HepG2 (cell line): ENCODE results near the gene MYO6. TPM values are rescaled to one million over a fixed set of nuclear protein-coding genes. Genes with fewer than 3 reads are reported as not detected.

Experiments
- ATAC-seq: fragments of 200-7000 bp; cut with Tn5 transposase; 3 replicates; pipeline ENCODE4 v1.9.1; 2020; ENCODE audit warnings: mild to moderate bottlenecking, moderate library complexity
- BruUV-seq: library from RNA; stranded (reverse); fragments of 400-500 nt; replicated peaks from 2 replicates; lab custom pipeline; 2021; lab: Mats Ljungman, UMichigan
- CTCF ChIA-PET: fragments of 300-600 bp; formaldehyde crosslinking; extraction: SDS; loops from one replicate; lab custom pipeline; 2021; ENCODE audit warnings: low total read pairs, inconsistent platforms, low intra/inter-chr PET ratio; lab: Yijun Ruan, JAX
- POLR2A ChIA-PET: fragments of 350-600 bp; sonication (Branson Sonifier 250); formaldehyde crosslinking; loops from one replicate; lab custom pipeline; 2020; ENCODE audit warnings: antibody characterized with exemption, inconsistent platforms; lab: Yijun Ruan, JAX
- DNase-seq: peaks from one replicate; pipeline ENCODE4 v3.0.0-alpha.2; 2015; ENCODE audit warnings: low spot score
- FAIRE-seq: peaks from 3 replicates; lab custom pipeline; 2011; peaks lifted over from hg19 to GRCh38; lab: Jason Lieb, UNC
- H2AFZ ChIP-seq: one replicate; pipeline ENCODE4 v1.6.1; 2011; ENCODE audit warnings: low read length, inconsistent platforms
- H3K27ac ChIP-seq: fragments of 300-600 bp; 3 replicates; pipeline ENCODE4 v1.8.0; 2011; ENCODE audit warnings: mixed run types, mild to moderate bottlenecking, mixed read lengths, low read length, inconsistent platforms; ENCODE audit not compliant: insufficient read depth; ENCODE audit errors: extremely low read length
- H3K27me3 ChIP-seq, 2 experiments: fragments of 200-600 bp in 1 of 2; 2 replicates in 1 of 2; 3 replicates in 1 of 2; pipeline versions ENCODE4 v1.6.0 to v1.8.0; 2011; ENCODE audit warnings: low read length in 2 of 2, mild to moderate bottlenecking in 2 of 2, moderate library complexity in 2 of 2, inconsistent platforms in 1 of 2; ENCODE audit not compliant: insufficient read depth in 2 of 2, control insufficient read depth in 1 of 2
- H3K36me3 ChIP-seq, 2 experiments: fragments of 200-600 bp in 1 of 2; replicated peaks in 1 of 2; 2 replicates in 1 of 2; 3 replicates in 1 of 2; pipeline versions ENCODE4 v1.5.1 to v1.8.0; 2011; ENCODE audit warnings: low read length in 2 of 2, inconsistent platforms in 1 of 2; ENCODE audit not compliant: insufficient read depth in 2 of 2, control insufficient read depth in 1 of 2
- H3K4me1 ChIP-seq: 2 replicates; pipeline ENCODE4 v1.5.1; 2012; ENCODE audit warnings: low read length, inconsistent platforms; ENCODE audit not compliant: insufficient read depth
- H3K4me2 ChIP-seq: 2 replicates; pipeline ENCODE4 v1.6.0; 2011; ENCODE audit warnings: low read depth, low read length, inconsistent platforms
- H3K4me3 ChIP-seq, 3 experiments: fragments of 200-600 bp in 1 of 3; sonication (generic), shearing (Covaris generic) in 1 of 3; replicated peaks in 1 of 3; 2 replicates each; pipeline ENCODE4 v1.5.1; 2011 to 2016; ENCODE audit warnings: low read length in 3 of 3, inconsistent platforms in 2 of 3, low read depth in 2 of 3, mild to moderate bottlenecking in 2 of 3, control low read depth in 1 of 3, mixed read lengths in 1 of 3; ENCODE audit not compliant: insufficient read depth in 1 of 3
- H3K79me2 ChIP-seq: one replicate; pipeline ENCODE4 v1.6.1; 2011; ENCODE audit warnings: low read length, inconsistent platforms; ENCODE audit not compliant: insufficient read depth
- H3K9ac ChIP-seq: 2 replicates; pipeline ENCODE4 v1.6.0; 2011; ENCODE audit warnings: mild to moderate bottlenecking, low read depth, low read length, inconsistent platforms; ENCODE audit not compliant: insufficient read depth
- H3K9me3 ChIP-seq: 2 replicates; pipeline ENCODE4 v1.5.1; 2012; ENCODE audit warnings: mild to moderate bottlenecking, low read length
- H4K20me1 ChIP-seq: 2 replicates; pipeline ENCODE4 v1.6.0; 2011; ENCODE audit warnings: inconsistent platforms, mild to moderate bottlenecking, low read length, moderate library complexity; ENCODE audit not compliant: insufficient read depth
- KIAA2018 ChIP-seq: sonication (generic); formaldehyde crosslinking; IDR thresholded peaks from 2 replicates; pipeline ENCODE4 v1.5.0; 2020; ENCODE audit warnings: mild to moderate bottlenecking, missing genetic modification reagents, borderline replicate concordance
- SOX13 ChIP-seq, 3 experiments: fragments of 450-650 bp in 1 of 3; sonication (generic) in 1 of 3; formaldehyde crosslinking in 1 of 3; IDR thresholded peaks in 2 of 3; conservative IDR thresholded peaks in 1 of 3; 2 replicates each; pipeline versions ENCODE4 v1.5.0 to v1.6.1; 2016 to 2020; ENCODE audit warnings: antibody characterized with exemption in 1 of 3, mild to moderate bottlenecking in 1 of 3, missing compliant biosample characterization in 1 of 3, missing genetic modification reagents in 1 of 3, moderate library complexity in 1 of 3
- WGBS: methylation state at CpG from one replicate; pipeline ENCODE4 v1.1.6; 2017; ENCODE audit warnings: low lambda C conversion rate; 5-methylcytosine and 5-hydroxymethylcytosine counted together
- in situ Hi-C: cut with HindIII; loops from 2 replicates; pipeline ENCODE4 v1.10.0; 2017; ENCODE audit warnings: low pct_unique_long_range_greater_than_20kb; ENCODE audit not compliant: extremely low pct_ligation_motif_present
- intact Hi-C: fragments of 100-400 bp; cut with micrococcal nuclease; formaldehyde crosslinking; loops from one replicate; pipeline ENCODE4 v1.10.0; 2022; ENCODE audit not compliant: unreplicated experiment
- polyA plus RNA-seq, 8 experiments: library from polyadenylated mRNA; depleted of rRNA in 3 of 8; stranded (reverse) in 7 of 8; unstranded in 1 of 8; fragments of >200 nt; fragmentation: Illumina TruSeq in 4 of 8; extraction: Trizol in 4 of 8; gene quantifications; 2 replicates each; pipeline versions ENCODE4 v1.2.1 to v1.2.3, GENCODE V29; 2011 to 2016; ENCODE audit warnings: low read depth in 4 of 8, missing spikeins in 1 of 8, mixed read lengths in 1 of 8; ENCODE audit not compliant: insufficient read depth in 1 of 8
- total RNA-seq, 5 experiments: library from RNA; depleted of rRNA; stranded (reverse); fragments of >200 nt; fragmentation: Illumina TruSeq; extraction: Trizol; gene quantifications; 2 replicates each; pipeline ENCODE4 v1.2.3, GENCODE V29; 2016; ENCODE audit warnings: low read depth in 1 of 5

The MYO6 gene
- total and polyA plus RNA-seq, 2 of the 13 experiments (the other 11 are each of a cell fraction or from before 2014, with no cell fraction given): 5.4 to 7.5 TPM

DNA sequence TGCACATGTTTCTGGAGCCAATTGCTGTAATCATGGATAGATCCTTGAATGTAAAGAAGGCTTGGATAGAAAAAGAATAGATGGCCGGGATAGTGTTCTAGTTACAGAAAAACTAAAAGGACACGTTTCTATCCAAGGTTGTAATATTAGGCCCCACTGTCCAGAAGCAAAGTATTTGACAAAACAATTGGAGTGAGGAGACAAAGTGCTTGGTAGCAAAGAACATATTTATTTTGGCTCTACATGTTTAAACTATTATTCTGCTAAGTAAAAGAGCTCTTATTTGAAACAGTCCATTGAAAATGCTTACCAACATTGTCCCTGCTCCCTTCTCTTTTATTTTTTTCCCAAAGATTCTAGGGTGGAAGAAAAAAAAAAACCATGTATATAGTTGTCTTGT lies 94.4 kb downstream of the MYO6 start:
- no peak overlapping the region for H3K27ac ChIP-seq
- 48% methylated on average over 2 of the region's 2 CpGs for whole genome bisulfite sequencing
- H4K20me1 ChIP-seq: no peaks in the 10 kb centered on the region
- H3K36me3 ChIP-seq: peaks cover 0 to 1% of the 10 kb centered on the region in 2 experiments; a peak in 1 of 5 replicates
- POLR2A ChIA-PET: no interaction called here
- no peaks in the 10 kb centered on the region; a peak in 1 of 5 replicates for H3K27me3 ChIP-seq
- CTCF ChIA-PET: no interaction called here
- no peak overlapping the region for H3K9ac ChIP-seq
- H2AFZ ChIP-seq: no peak overlapping the region
- no peak overlapping the region for H3K4me3 ChIP-seq
- intact Hi-C loops (no loop called here), in situ Hi-C loops (no loop called here)
- H3K9me3 ChIP-seq: no peaks in the 10 kb centered on the region
- no TSS peak for BruUV-seq
- ATAC-seq (no peak), DNase-seq (no peak), FAIRE-seq (no peak)
- no peaks in the 10 kb centered on the region for H3K79me2 ChIP-seq
- H3K4me2 ChIP-seq: no peak overlapping the region
- peaks cover 9% of the 10 kb centered on the region; the same call in 1 of the 2 replicates for H3K4me1 ChIP-seq
- TF ChIP-seq SOX13 (IDR thresholded peaks at IDR 0.05) (no peak), SOX13 (CRISPR knock-in tag; conservative IDR thresholded peaks at IDR 0.05 in 1 of 2, IDR thresholded peaks at IDR 0.05 in 1 of 2) (peak in 1 of 2 experiments; percentile 22; a peak in 1 of 4 replicates), KIAA2018 (CRISPR knock-in tag) (no peak)
